Measurements from ENCODE around the gene SLC25A33.
A peak's percentile ranks its signal among the peaks of the same experiment; 100 is the strongest.
"Not testable (repeated sequence)": the region's sequence is repeated elsewhere in the genome, so short reads cannot be mapped to it uniquely, and the experiment has no call there.

SLC25A33 gene

DNA sequence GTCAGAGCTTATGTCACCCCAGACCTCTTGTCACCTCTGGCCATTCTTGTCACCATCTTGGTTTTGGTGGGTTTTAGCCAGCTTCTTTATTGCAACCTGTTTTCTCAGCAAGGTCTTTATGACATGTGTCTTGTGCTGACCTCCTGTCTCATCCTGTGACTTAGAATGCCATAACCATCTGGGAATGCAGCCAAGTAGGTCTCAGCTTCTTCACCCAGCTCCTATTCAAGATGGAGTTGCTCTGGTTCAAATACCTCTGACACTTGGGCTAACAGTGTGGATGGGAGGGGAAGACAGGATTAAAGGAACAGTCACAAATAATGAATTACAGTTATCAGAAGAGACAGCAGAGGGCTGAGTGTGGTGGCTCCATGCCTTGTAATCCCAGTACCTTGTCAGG lies 81.8 kb downstream of the SLC25A33 start:
- no peak for TF ChIP-seq POLR2AphosphoS5 (IDR thresholded peaks at IDR 0.05; ENCODE audit: low read depth, low read length)
- TF ChIP-seq POLR2A (IDR thresholded peaks at IDR 0.05; ENCODE audit: low read depth, low read length), result no peak
- TF ChIP-seq TAF1 (IDR thresholded peaks at IDR 0.05; ENCODE audit: borderline replicate concordance, low read depth, low read length), result no peak
- FAIRE-seq (no peak), DNase-seq (ENCODE audit: insufficient read length) (no peak)

- DNase-seq (ENCODE audit: insufficient read length) (no peak), FAIRE-seq (no peak)
- TF ChIP-seq POLR2AphosphoS5 (IDR thresholded peaks at IDR 0.05; ENCODE audit: low read depth, low read length), result no peak
- TF ChIP-seq POLR2A (IDR thresholded peaks at IDR 0.05; ENCODE audit: low read depth, low read length), result no peak
- no peak for TF ChIP-seq TAF1 (IDR thresholded peaks at IDR 0.05; ENCODE audit: borderline replicate concordance, low read depth, low read length)
Observed at GRCh38 chr1:9624081-9624480, 84.8 kb downstream of the SLC25A33 start.

GRCh38 chr1:9625030-9625429 lies 85.8 kb downstream of the SLC25A33 start:
- DNase-seq (ENCODE audit: insufficient read length); FAIRE-seq: not testable (repeated sequence)

- TF ChIP-seq POLR2A (IDR thresholded peaks at IDR 0.05; ENCODE audit: low read depth, low read length) (no peak), POLR2AphosphoS5 (IDR thresholded peaks at IDR 0.05; ENCODE audit: low read depth, low read length) (no peak), TAF1 (IDR thresholded peaks at IDR 0.05; ENCODE audit: borderline replicate concordance, low read depth, low read length) (no peak)
- peak; percentile 93 for FAIRE-seq
Observed at GRCh38 chr1:9626201-9626608, 86.9 kb downstream of the SLC25A33 start.

DNA sequence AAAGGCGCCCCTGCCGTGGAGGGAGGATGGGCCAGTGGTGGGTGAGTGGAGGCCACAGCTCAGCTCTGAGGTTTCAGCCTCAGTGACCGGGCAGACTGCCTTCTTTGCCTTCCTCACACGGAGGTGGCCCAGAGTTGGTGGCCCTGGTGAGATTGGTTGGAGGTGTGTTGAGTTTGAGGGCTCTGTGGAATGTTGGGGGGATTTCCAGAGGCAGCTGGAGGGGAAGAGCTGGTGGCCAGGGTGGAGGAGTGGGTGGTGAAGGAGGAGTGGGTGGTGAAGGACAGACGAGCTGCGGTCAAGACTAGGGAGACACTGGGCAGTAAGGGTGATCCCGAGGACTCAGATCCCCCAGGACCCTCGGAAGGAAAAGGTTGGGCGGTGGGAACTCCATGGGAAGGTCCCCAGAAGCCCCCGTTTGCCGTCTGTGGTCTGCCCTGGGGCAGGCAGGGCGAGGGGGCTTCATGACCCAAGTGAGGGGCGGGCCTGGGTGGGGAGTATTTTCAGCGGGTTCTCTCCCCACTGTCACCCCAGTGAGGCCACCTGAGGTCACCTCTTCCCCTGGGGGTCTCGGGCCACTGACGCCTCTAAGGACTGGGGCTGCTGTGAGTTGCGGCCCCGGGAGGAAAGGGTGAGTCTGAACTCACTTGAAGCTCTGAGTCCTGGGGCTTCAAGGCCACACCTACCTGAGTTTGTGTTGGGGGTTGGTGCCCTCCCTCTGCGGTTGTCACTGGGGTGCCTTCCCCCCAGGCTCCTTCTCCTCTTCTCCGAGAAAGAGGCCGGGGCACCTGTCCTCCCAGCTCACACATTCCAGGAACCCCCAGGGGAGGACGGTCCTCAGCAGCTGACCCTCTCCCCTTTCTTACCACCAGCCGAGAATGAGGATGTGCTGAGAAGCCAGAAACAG lies 89.5 kb downstream of the SLC25A33 start:
- DNase-seq (ENCODE audit: insufficient read length) (no peak), FAIRE-seq (peak; percentile 89)
- peak; percentile 58; the same call in 1 of the 2 replicates for TF ChIP-seq TAF1 (IDR thresholded peaks at IDR 0.05; ENCODE audit: borderline replicate concordance, low read depth, low read length)
- TF ChIP-seq POLR2AphosphoS5 (IDR thresholded peaks at IDR 0.05; ENCODE audit: low read depth, low read length), result peak; percentile 34
- peak; percentile 55; the same call in 1 of the 2 replicates for TF ChIP-seq POLR2A (IDR thresholded peaks at IDR 0.05; ENCODE audit: low read depth, low read length)

More at GRCh38 chr1:9626201-9626608, 86.9 kb downstream of the SLC25A33 start:
- DNase-seq (ENCODE audit: insufficient read length), result peak; percentile 69

DNA sequence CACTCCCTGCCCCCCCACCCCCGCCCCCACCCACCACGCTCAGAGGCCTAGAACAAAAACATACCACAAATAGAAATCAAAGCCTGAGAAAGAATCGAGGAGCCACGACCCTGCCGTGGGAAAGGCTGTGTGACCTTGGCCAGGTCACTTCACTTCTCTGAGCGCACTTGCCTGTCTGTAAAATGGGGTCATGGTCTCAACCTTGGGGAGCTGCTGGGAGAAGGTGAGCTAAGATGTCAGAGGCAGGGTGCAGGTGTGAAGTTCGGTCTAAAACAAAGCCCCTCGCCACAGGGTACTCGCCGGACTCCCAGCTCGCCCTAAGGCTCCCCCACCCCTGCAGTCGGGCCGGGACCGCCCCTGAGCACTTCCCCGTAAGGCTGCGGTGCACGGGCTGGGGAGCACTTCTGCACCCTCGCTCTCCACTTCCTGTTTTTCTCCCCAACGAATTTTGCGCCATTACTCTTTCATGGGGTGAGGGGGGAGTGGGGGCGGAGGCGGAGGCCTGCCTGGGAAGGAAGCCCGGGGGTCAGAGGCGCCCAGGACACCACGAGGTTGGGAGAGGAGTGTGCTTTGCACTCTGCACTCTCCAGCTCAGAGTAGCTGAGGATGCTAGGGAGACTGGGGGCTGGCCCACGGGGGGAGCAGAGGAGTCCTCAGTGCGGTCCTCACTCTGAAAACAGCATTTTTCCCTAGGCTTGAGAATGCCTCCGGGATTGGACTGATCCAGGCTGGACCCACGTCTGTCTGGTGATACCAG lies 90.4 kb downstream of the SLC25A33 start:
- TF ChIP-seq POLR2AphosphoS5 (IDR thresholded peaks at IDR 0.05; ENCODE audit: low read depth, low read length), result peak; percentile 73; the same call in 1 of the 2 replicates
- peak; percentile 59 for TF ChIP-seq POLR2A (IDR thresholded peaks at IDR 0.05; ENCODE audit: low read depth, low read length)
- TF ChIP-seq TAF1 (IDR thresholded peaks at IDR 0.05; ENCODE audit: borderline replicate concordance, low read depth, low read length), result no peak
- no peak for FAIRE-seq
- DNase-seq (ENCODE audit: insufficient read length), result no peak

- no peak for DNase-seq (ENCODE audit: insufficient read length)
- FAIRE-seq, result peak; percentile 77
- TF ChIP-seq POLR2AphosphoS5 (IDR thresholded peaks at IDR 0.05; ENCODE audit: low read depth, low read length), result no peak
- no peak for TF ChIP-seq TAF1 (IDR thresholded peaks at IDR 0.05; ENCODE audit: borderline replicate concordance, low read depth, low read length)
- TF ChIP-seq POLR2A (IDR thresholded peaks at IDR 0.05; ENCODE audit: low read depth, low read length), result no peak
Observed at GRCh38 chr1:9630331-9631111, 91.3 kb downstream of the SLC25A33 start.

DNA sequence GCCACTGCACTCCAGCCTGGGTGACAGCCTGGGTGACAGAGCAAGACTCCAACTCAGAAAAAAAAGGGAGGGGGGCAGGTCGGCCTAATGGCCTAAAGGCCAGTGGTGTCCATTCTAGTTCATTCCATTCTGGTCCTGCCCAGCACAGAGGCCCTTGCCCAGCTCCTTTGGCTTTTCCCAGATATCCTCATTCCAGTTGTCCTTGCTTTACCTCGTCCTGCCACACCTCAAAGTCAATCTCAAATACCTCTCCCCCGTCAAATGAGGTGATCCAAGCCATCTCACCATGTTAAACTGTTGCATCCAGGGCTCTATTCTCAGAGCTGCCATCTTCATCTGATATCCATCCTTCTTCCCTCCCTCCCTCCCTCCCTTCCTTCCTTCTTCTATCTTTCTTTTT lies 92.3 kb downstream of the SLC25A33 start:
- no peak for TF ChIP-seq POLR2AphosphoS5 (IDR thresholded peaks at IDR 0.05; ENCODE audit: low read depth, low read length)
- TF ChIP-seq POLR2A (IDR thresholded peaks at IDR 0.05; ENCODE audit: low read depth, low read length), result no peak
- TF ChIP-seq TAF1 (IDR thresholded peaks at IDR 0.05; ENCODE audit: borderline replicate concordance, low read depth, low read length), result no peak
- DNase-seq (ENCODE audit: insufficient read length) (no peak), FAIRE-seq (no peak)

GRCh38 chr1:9633493-9633892 lies 94.2 kb downstream of the SLC25A33 start:
- no peak for DNase-seq (ENCODE audit: insufficient read length)
- FAIRE-seq, result no peak
- no peak for TF ChIP-seq TAF1 (IDR thresholded peaks at IDR 0.05; ENCODE audit: borderline replicate concordance, low read depth, low read length)
- no peak for TF ChIP-seq POLR2A (IDR thresholded peaks at IDR 0.05; ENCODE audit: low read depth, low read length)
- TF ChIP-seq POLR2AphosphoS5 (IDR thresholded peaks at IDR 0.05; ENCODE audit: low read depth, low read length), result no peak

DNA sequence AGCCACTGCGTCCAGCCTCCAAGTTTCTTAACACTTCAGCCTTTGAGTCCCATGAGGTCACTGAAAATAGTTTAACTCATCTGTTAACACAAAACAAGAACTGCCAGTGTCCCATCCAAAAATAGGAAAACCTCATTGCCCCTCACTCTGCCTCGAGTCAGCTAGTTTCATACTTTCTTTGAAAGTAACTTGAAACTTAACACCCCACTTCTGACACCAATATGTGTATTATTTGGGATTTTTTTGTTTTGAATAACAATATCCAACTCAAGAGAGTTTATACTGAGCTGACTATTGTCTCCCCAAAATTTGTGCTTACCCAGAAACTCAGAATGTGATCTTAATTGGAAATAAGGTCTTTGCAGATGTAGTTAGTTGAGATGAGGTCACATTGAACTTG lies 95.3 kb downstream of the SLC25A33 start:
- no peak for DNase-seq (ENCODE audit: insufficient read length)
- no peak for FAIRE-seq
- TF ChIP-seq TAF1 (IDR thresholded peaks at IDR 0.05; ENCODE audit: borderline replicate concordance, low read depth, low read length), result no peak
- TF ChIP-seq POLR2A (IDR thresholded peaks at IDR 0.05; ENCODE audit: low read depth, low read length), result no peak
- no peak for TF ChIP-seq POLR2AphosphoS5 (IDR thresholded peaks at IDR 0.05; ENCODE audit: low read depth, low read length)
